ENCODE measurements around the gene SAPCD2.

SAPCD2 gene

GRCh38 chr9:137082222-137082924, 12.0 kb upstream of the SAPCD2 start (continued):
- TF ChIP-seq PATZ1 (tag by site-specific recombination; IDR thresholded peaks at IDR 0.05): no peak
- no peak for TF ChIP-seq GLIS1 (tag by site-specific recombination; IDR thresholded peaks at IDR 0.05)
- TF ChIP-seq ZNF600 (tag by site-specific recombination; IDR thresholded peaks at IDR 0.05): no peak
- no peak for TF ChIP-seq YY1 (tag by site-specific recombination; IDR thresholded peaks at IDR 0.05)
- TF ChIP-seq ZNF350 (tag by site-specific recombination; IDR thresholded peaks at IDR 0.05): no peak

- peaks cover 0 to 46% of the 10 kb centered on the region in 2 experiments; a peak in 1 of 3 replicates for H3K36me3 ChIP-seq (ENCODE audit: control insufficient read depth in 2 of 2, insufficient read depth in 1 of 2, low read length in 2 of 2)
- H3K27ac ChIP-seq (ENCODE audit: extremely low read depth, low read depth, low read length): no peak overlapping the region
- TF ChIP-seq ZNF449 (tag by site-specific recombination; IDR thresholded peaks at IDR 0.05): no peak
- TF ChIP-seq ZNF747 (tag by site-specific recombination; IDR thresholded peaks at IDR 0.05): no peak
- no peak for TF ChIP-seq GFI1B (tag by site-specific recombination; IDR thresholded peaks at IDR 0.05)
- no peak for TF ChIP-seq ZNF610 (tag by site-specific recombination; IDR thresholded peaks at IDR 0.05; ENCODE audit: borderline replicate concordance)
- TF ChIP-seq ZBTB6 (tag by site-specific recombination; IDR thresholded peaks at IDR 0.05): no peak
- no peak for TF ChIP-seq KLF7 (tag by site-specific recombination; IDR thresholded peaks at IDR 0.05; ENCODE audit: borderline replicate concordance)
- TF ChIP-seq MEIS1 (CRISPR knock-in tag; IDR thresholded peaks at IDR 0.05; ENCODE audit: borderline replicate concordance): no peak
- no peak for TF ChIP-seq ZBTB21 (tag by site-specific recombination; IDR thresholded peaks at IDR 0.05)
- no peak for TF ChIP-seq ZNF792 (tag by site-specific recombination; IDR thresholded peaks at IDR 0.05)
- no peak for TF ChIP-seq OVOL3 (tag by site-specific recombination; IDR thresholded peaks at IDR 0.05)
- no peak for TF ChIP-seq ZNF23 (tag by site-specific recombination; IDR thresholded peaks at IDR 0.05; ENCODE audit: borderline replicate concordance)
- no peak for TF ChIP-seq ZNF362 (tag by site-specific recombination; IDR thresholded peaks at IDR 0.05)
- TF ChIP-seq ZNF701 (tag by site-specific recombination; IDR thresholded peaks at IDR 0.05): no peak
- no peak for TF ChIP-seq ZFP37 (tag by site-specific recombination; IDR thresholded peaks at IDR 0.05)
- TF ChIP-seq ZNF571 (tag by site-specific recombination; IDR thresholded peaks at IDR 0.05): no peak
- no peak for TF ChIP-seq ZNF146 (tag by site-specific recombination; IDR thresholded peaks at IDR 0.05)
- TF ChIP-seq ZNF561 (tag by site-specific recombination; IDR thresholded peaks at IDR 0.05; ENCODE audit: borderline replicate concordance): no peak
- TF ChIP-seq ZNF560 (tag by site-specific recombination; IDR thresholded peaks at IDR 0.05; ENCODE audit: borderline replicate concordance): no peak
- TF ChIP-seq HOXC10 (CRISPR knock-in tag; IDR thresholded peaks at IDR 0.05): no peak
- H3K4me3 ChIP-seq (ENCODE audit: low read depth, low read length): no peak overlapping the region
- no peaks in the 10 kb centered on the region; the same call in 1 of the 2 replicates for H3K4me1 ChIP-seq (ENCODE audit: control insufficient read depth, insufficient read depth, low read length)
- CTCF ChIA-PET: interaction anchor here (5.9 kb wide), 1 partner anchor 13 kb away, joined by 34 read pairs; no protein-coding TSS in a partner anchor
- POLR2A ChIA-PET: interaction anchor here (0.7 to 7.8 kb wide), 2 partner anchors 11 to 120 kb away, joined by 3 to 137 read pairs; partner anchors contain the start of genes SAPCD2 and TPRN
- no peaks in the 10 kb centered on the region for H3K9me3 ChIP-seq (ENCODE audit: control insufficient read depth, insufficient read depth, low read depth, low read length)
Measured at GRCh38 chr9:137080260-137081122, 10.1 kb upstream of the SAPCD2 start.
